Bronchus fibroblast of lung (primary cell): ENCODE data around the gene ARMC5. TPM values are rescaled to one million over a fixed set of nuclear protein-coding genes. Genes with fewer than 3 reads are reported as not detected.

Experiments used
- total RNA-seq: library from RNA; depleted of rRNA; stranded (reverse); fragments of >200 nt; gene quantifications from 2 replicates; pipeline ENCODE4 v1.2.3, GENCODE V29; 2015

ARMC5 gene
- total RNA-seq = 6.2 and 6.4 TPM in 2 replicates

GRCh38 chr16:31458844-31459686 is at the start of gene ARMC5:
ARMC5 (plus strand) TSS chr16:31459501; CDS start chr16:31459525, 24 bp downstream.

GRCh38 chr16:31428279-31428597 is 31.1 kb upstream of the ARMC5 start, which contains the start of gene COX6A2:
COX6A2 (minus strand) TSS chr16:31428360; CDS start chr16:31428325, 35 bp downstream.

GRCh38 chr16:31471875-31472708 is 12.8 kb downstream of the ARMC5 start, which contains the start of gene TGFB1I1:
TGFB1I1 (plus strand) TSS chr16:31472152; CDS start chr16:31472189, 37 bp downstream.

DNA sequence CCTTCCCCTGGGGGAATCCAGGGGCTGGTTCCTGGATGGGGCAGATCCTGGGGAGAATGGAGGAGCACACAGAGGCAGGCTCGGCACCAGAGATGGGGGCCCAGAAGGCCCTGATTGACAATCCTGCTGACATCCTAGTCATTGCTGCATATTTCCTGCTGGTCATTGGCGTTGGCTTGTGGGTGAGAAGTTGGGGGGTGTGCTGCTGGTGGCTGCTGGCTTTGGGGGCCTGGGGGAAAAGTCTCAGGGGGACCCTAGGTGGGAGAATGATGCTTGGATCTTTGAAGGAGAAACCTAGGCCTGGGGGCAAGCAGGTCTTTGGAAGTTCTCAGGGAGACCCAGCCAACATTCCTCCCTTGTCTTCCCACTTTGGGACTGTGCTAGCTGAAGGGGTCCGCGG is 23.8 kb downstream of the ARMC5 start, which contains the start of gene SLC5A2:
TSS of gene SLC5A2 (plus strand) at position 43 of the 400 bp plus-strand sequence. CDS start at position 57, 14 bp downstream.

DNA sequence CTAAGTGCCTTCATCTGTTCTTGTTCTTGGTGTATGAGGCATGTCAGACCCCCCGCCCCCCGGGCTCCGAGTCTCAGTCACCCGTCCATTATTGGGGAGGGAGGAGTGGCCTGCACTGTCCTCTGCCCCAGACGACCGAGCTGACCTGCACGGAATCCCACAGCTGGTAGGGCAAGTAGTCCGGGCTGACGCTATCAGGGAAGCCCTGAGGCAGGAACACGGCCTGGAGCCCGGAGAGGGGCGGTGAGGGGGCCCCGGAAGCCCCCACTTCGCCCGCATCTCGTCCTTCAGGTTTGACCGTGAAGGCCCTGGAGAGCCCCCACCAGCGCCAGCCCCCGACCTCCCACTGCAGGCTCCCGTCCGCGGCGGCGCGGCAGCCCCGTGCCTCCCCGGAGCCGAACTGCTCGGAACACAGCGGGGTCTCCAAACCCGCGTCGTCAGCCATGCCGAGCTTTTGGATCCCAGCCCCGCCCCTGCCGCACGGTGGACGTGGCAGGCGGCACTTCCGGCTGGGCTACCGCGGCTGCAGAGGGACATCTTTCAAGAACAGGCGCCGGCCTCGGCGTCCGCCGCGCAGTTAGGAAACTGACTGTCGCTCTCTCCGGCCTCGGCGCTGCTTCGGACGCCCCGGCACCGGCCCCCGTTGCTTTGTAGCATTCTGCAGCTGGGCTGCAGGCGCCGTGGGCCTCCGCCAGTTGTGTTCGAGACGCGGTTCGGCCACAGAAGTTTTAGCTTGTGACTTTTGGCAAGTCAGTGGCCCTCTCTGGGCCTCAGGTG is 48.8 kb downstream of the ARMC5 start, which contains the start of gene RUSF1:
TSS of gene RUSF1 (minus strand) at position 463 of the 777 bp plus-strand sequence. CDS start at position 445, 18 bp downstream.

Other genes starting within 250 kb of the ARMC5 start
- gene TRIM72, start 245.4 kb upstream of the ARMC5 start, total RNA-seq = under 0.01 TPM in 1 of 2 replicates, not detected in the other
- not detected in 2 replicates for gene PYDC1, start 242.4 kb upstream of the ARMC5 start, total RNA-seq
- gene ITGAM, start 199.5 kb upstream of the ARMC5 start, total RNA-seq = not detected in 2 replicates
- gene ITGAX, start 104.3 kb upstream of the ARMC5 start, total RNA-seq = under 0.01 TPM in 1 of 2 replicates, not detected in the other
- gene ITGAD, start 66.2 kb upstream of the ARMC5 start, total RNA-seq = not detected in 2 replicates
- gene COX6A2, start 31.1 kb upstream of the ARMC5 start, total RNA-seq = not detected in 2 replicates
- gene ZNF843, start 16.7 kb upstream of the ARMC5 start, total RNA-seq = 0.50 and 0.74 TPM in 2 replicates
- gene TGFB1I1, start 12.7 kb downstream of the ARMC5 start, total RNA-seq = 126 and 136 TPM in 2 replicates
- not detected in 2 replicates for gene SLC5A2, start 23.6 kb downstream of the ARMC5 start, total RNA-seq
- 60.0 and 63.0 TPM in 2 replicates for gene RUSF1, start 48.9 kb downstream of the ARMC5 start, total RNA-seq
- gene AHSP, start 68.4 kb downstream of the ARMC5 start, total RNA-seq = not detected in 2 replicates